ENCODE measurements around the gene THUMPD3.

THUMPD3 gene

GRCh38 chr3:9385187-9386077 lies 22.6 kb downstream of the THUMPD3 start:
- H3K4me3 ChIP-seq (ENCODE audit: low read depth, low read length), result no peak overlapping the region
- ChIA-PET POLR2A (interaction anchor here (1.0 to 3.3 kb wide), 3 partner anchors 9 to 11 kb away, joined by 3 to 24 read pairs (median 9); partner anchors contain the start of gene SETD5), CTCF (interaction anchor here (0.9 to 2.8 kb wide), 2 partner anchors 11 to 32 kb away, joined by 3 to 9 read pairs; partner anchors contain the start of gene SETD5)
- no peak for DNase-seq (ENCODE audit: low read depth, low spot score)
- TF ChIP-seq, protein P1, sequence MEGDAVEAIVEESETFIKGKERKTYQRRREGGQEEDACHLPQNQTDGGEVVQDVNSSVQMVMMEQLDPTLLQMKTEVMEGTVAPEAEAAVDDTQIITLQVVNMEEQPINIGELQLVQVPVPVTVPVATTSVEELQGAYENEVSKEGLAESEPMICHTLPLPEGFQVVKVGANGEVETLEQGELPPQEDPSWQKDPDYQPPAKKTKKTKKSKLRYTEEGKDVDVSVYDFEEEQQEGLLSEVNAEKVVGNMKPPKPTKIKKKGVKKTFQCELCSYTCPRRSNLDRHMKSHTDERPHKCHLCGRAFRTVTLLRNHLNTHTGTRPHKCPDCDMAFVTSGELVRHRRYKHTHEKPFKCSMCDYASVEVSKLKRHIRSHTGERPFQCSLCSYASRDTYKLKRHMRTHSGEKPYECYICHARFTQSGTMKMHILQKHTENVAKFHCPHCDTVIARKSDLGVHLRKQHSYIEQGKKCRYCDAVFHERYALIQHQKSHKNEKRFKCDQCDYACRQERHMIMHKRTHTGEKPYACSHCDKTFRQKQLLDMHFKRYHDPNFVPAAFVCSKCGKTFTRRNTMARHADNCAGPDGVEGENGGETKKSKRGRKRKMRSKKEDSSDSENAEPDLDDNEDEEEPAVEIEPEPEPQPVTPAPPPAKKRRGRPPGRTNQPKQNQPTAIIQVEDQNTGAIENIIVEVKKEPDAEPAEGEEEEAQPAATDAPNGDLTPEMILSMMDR (IDR thresholded peaks at IDR 0.05; ENCODE audit: insufficient read depth, low read length, missing control alignments), result no peak

- CTCF ChIA-PET, result interaction anchor here (0.9 kb wide), 1 partner anchor 33 kb away, joined by 3 read pairs; no protein-coding TSS in a partner anchor
- POLR2A ChIA-PET, result interaction anchor here (1.0 to 1.4 kb wide), 2 partner anchors 8 to 10 kb away, joined by 3 to 9 read pairs; no protein-coding TSS in a partner anchor
- DNase-seq (ENCODE audit: low read depth, low spot score), result no peak
- TF ChIP-seq, protein P1 (IDR thresholded peaks at IDR 0.05; ENCODE audit: insufficient read depth, low read length, missing control alignments), result no peak
- H3K4me3 ChIP-seq (ENCODE audit: low read depth, low read length), result no peak overlapping the region
These were observed 23.2 kb downstream of the THUMPD3 start for GRCh38 chr3:9386078-9386459.

DNA sequence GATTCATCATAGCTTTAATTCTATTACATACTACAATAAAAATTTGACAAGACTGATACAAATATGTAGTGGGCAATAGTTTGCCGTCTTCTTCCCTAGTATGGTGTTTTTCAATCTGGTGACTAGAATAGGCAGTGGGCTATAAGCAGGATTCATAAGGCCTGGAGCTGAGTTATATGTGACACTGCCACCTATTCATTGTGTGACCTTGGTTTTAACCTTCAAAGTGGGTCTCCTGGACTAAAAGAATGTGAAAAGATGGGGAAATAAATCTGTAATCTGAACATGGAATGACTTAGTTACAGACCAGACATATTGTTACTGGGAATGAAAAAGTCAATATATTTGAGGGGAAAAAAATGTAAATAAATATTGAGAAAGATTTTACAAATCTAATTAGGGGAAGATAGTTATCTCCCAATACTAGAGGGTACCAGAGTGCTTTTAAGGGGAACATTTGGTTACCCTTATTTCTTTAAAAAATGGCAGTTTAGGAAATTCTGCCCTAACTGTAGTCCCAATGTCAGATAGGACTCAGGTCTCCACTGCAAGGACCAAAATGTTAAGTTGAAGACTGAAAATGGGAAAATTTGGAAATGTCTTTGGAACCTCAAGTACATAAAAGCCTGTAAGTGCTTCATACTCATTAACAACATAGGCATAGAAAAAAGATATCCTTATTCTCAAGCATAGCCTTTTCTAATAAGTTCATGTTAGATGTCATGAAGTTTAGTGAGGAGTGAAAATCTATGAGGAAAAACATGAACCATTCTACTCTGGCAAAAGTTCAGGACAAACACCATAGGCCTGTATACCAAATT lies 23.9 kb downstream of the THUMPD3 start:
- CTCF ChIA-PET, result interaction anchor here (0.9 kb wide), 1 partner anchor 33 kb away, joined by 3 read pairs; no protein-coding TSS in a partner anchor
- H3K4me3 ChIP-seq (ENCODE audit: low read depth, low read length), result no peak overlapping the region
- POLR2A ChIA-PET, result interaction anchor here (1.0 to 1.4 kb wide), 2 partner anchors 8 to 9 kb away, joined by 3 to 9 read pairs; no protein-coding TSS in a partner anchor
- DNase-seq (ENCODE audit: low read depth, low spot score), result no peak
- TF ChIP-seq, protein P1 (IDR thresholded peaks at IDR 0.05; ENCODE audit: insufficient read depth, low read length, missing control alignments), result no peak

DNA sequence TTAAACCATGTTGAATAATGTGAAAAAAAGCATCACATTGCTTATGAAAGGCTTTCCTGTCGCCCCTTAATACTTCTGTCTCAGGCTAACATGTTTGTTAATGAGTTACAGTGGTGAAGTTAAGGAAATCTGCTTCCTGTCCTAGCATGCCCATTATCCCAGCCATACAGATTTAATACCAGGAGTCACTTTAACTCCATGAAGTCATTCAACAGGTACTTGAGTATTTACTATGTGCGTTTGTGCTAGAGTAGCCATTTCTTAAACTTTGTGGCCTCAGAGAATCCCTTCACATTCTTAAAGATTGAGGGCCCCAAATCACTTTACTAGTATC lies 24.4 kb downstream of the THUMPD3 start:
- TF ChIP-seq, protein P1 (IDR thresholded peaks at IDR 0.05; ENCODE audit: insufficient read depth, low read length, missing control alignments), result no peak
- ChIA-PET CTCF (no interaction called here), POLR2A (interaction anchor here (0.6 kb wide), 1 partner anchor 69 kb away, joined by 3 read pairs; no protein-coding TSS in a partner anchor)

DNA sequence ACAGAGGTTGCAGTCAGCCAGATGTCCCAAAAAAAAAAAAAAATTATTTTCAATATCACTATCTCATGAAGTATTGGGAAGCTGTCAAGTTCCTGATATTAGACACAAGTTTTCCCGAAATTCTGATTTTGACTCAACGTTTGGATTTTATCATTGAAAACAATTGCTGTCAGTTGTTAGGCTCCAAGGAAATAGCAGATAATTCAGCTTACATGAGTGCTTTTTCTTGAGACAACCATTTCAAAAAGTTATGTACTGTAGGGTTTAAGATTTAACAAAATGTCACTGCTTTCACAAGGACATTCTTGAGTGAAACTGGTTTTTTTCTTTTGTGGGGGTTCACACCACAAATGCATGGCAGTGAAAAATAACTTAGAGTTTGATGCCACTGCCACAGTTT lies 25.3 kb downstream of the THUMPD3 start:
- POLR2A ChIA-PET, result interaction anchor here (0.7 kb wide), 1 partner anchor 307 kb away, joined by 4 read pairs; no protein-coding TSS in a partner anchor
- CTCF ChIA-PET, result no interaction called here

More for the DNA sequence above, 24.4 kb downstream of the THUMPD3 start:
- H3K4me3 ChIP-seq (ENCODE audit: low read depth, low read length), result no peak overlapping the region
- DNase-seq (ENCODE audit: low read depth, low spot score), result no peak

More for the DNA sequence above, 25.3 kb downstream of the THUMPD3 start:
- DNase-seq (ENCODE audit: low read depth, low spot score), result no peak
- TF ChIP-seq, protein P1 (IDR thresholded peaks at IDR 0.05; ENCODE audit: insufficient read depth, low read length, missing control alignments), result no peak
- no peak overlapping the region for H3K4me3 ChIP-seq (ENCODE audit: low read depth, low read length)

Data from AG04449 (cell line).